Skin epidermis (tissue), 12 donors: ENCODE results near the gene TBC1D3B.
"Not testable (repeated sequence)": the region's sequence is repeated elsewhere in the genome, so short reads cannot be mapped to it uniquely, and the experiment has no call there.

Experiments used
- H3K27ac ChIP-seq, 21 experiments: fragments of 200-600 bp; sonication (generic) in 11 of 21; one replicate each; pipeline ENCODE4 v1.5.0; 2020; ENCODE audit warnings: mild to moderate bottlenecking in 3 of 21, inconsistent platforms in 2 of 21, moderate library complexity in 2 of 21
- H3K4me3 ChIP-seq, 7 experiments: fragments of 200-600 bp; sonication (generic) in 2 of 7; one replicate each; pipeline ENCODE4 v1.5.0; 2020; ENCODE audit warnings: inconsistent platforms in 2 of 7, mild to moderate bottlenecking in 2 of 7, moderate library complexity in 1 of 7

The TBC1D3B gene

GRCh38 chr17:36133602-36134236 is 42.7 kb downstream of the TBC1D3B start:
- no peak overlapping the region for H3K4me3 ChIP-seq
- no peak overlapping the region for H3K27ac ChIP-seq

- no peak overlapping the region for H3K4me3 ChIP-seq
- no peak overlapping the region for H3K27ac ChIP-seq
These were observed 44.0 kb downstream of the TBC1D3B start for GRCh38 chr17:36132421-36132831.

- H3K27ac ChIP-seq = no peak overlapping the region
- H3K4me3 ChIP-seq = no peak overlapping the region
These were observed 44.5 kb downstream of the TBC1D3B start for GRCh38 chr17:36131931-36132330.

- no peak overlapping the region for H3K27ac ChIP-seq
- H3K4me3 ChIP-seq = no peak overlapping the region
These were observed 45.0 kb downstream of the TBC1D3B start for GRCh38 chr17:36131421-36131820.

GRCh38 chr17:36130346-36130745 is 46.1 kb downstream of the TBC1D3B start:
- no peak overlapping the region for H3K27ac ChIP-seq

GRCh38 chr17:36129616-36130015 is 46.8 kb downstream of the TBC1D3B start:
- Histone ChIP-seq H3K4me3 (no peak overlapping the region), H3K27ac (no peak overlapping the region)

More at GRCh38 chr17:36130346-36130745, 46.1 kb downstream of the TBC1D3B start:
- H3K4me3 ChIP-seq = no peak overlapping the region

GRCh38 chr17:36128411-36128978 is 47.9 kb downstream of the TBC1D3B start:
- Histone ChIP-seq H3K27ac (no peak overlapping the region), H3K4me3 (no peak overlapping the region)

- no peak overlapping the region for H3K27ac ChIP-seq
- H3K4me3 ChIP-seq = no peak overlapping the region
These were observed 48.5 kb downstream of the TBC1D3B start for GRCh38 chr17:36127911-36128310.

- H3K27ac ChIP-seq = no peak overlapping the region
- H3K4me3 ChIP-seq = no peak overlapping the region
These were observed 49.1 kb downstream of the TBC1D3B start for GRCh38 chr17:36127199-36127893.

GRCh38 chr17:36124879-36125824 is 51.3 kb downstream of the TBC1D3B start:
- H3K4me3 ChIP-seq = no peak overlapping the region
- no peak overlapping the region for H3K27ac ChIP-seq

- Histone ChIP-seq H3K4me3 (no peak overlapping the region), H3K27ac (no peak overlapping the region)
These were observed 53.0 kb downstream of the TBC1D3B start for GRCh38 chr17:36123431-36123830.

GRCh38 chr17:36121099-36121498 is 55.3 kb downstream of the TBC1D3B start:
- not testable (repeated sequence) for H3K4me3 ChIP-seq, H3K27ac ChIP-seq

GRCh38 chr17:36120221-36120620 is 56.2 kb downstream of the TBC1D3B start:
- H3K27ac ChIP-seq = no peak overlapping the region
- H3K4me3 ChIP-seq = no peak overlapping the region

GRCh38 chr17:36118477-36119353 is 57.7 kb downstream of the TBC1D3B start:
- H3K27ac ChIP-seq = no peak overlapping the region
- no peak overlapping the region for H3K4me3 ChIP-seq

- H3K4me3 ChIP-seq = no peak overlapping the region
- no peak overlapping the region for H3K27ac ChIP-seq
These were observed 58.7 kb downstream of the TBC1D3B start for GRCh38 chr17:36117505-36118382.
